Activated naive CD8-positive, alpha-beta T cell treated with anti-CD3 and anti-CD28 coated beads, Interleukin-2, amount 50 U/mL, for 24 hours (primary cell): Measurements from ENCODE around the gene TMEM250.

Experiments
- ATAC-seq: fragments of 150-1000 bp; cut with Tn5 transposase; one replicate; pipeline ENCODE4 v1.10.0; 2021
- DNase-seq: peaks from one replicate; pipeline ENCODE4 v3.0.0; 2021
- H3K27ac Mint-ChIP-seq: one replicate; pipeline ENCODE4 v1.8.0; 2021; ENCODE audit warnings: mild to moderate bottlenecking, mixed read lengths
- H3K27me3 Mint-ChIP-seq: one replicate; pipeline ENCODE4 v1.8.0; 2021; ENCODE audit warnings: mixed read lengths
- H3K36me3 Mint-ChIP-seq: one replicate; pipeline ENCODE4 v1.8.0; 2021; ENCODE audit warnings: low read depth, mixed read lengths
- H3K4me1 Mint-ChIP-seq: one replicate; pipeline ENCODE4 v1.8.0; 2021; ENCODE audit warnings: mixed read lengths
- H3K4me3 Mint-ChIP-seq: one replicate; pipeline ENCODE4 v1.8.0; 2021; ENCODE audit warnings: mild to moderate bottlenecking, moderate library complexity, mixed read lengths
- H3K9me3 Mint-ChIP-seq: one replicate; pipeline ENCODE4 v1.8.0; 2021; ENCODE audit warnings: mixed read lengths

The TMEM250 gene

GRCh38 chr9:136118320-136119060, at the start of gene TMEM250:
TSS of gene TMEM250 (minus strand) at chr9:136118875. CDS start at chr9:136116900, 1,975 bp downstream.
- Mint-ChIP-seq H3K4me1 (peaks cover 19% of the 10 kb centered on the region), H3K27me3 (no peaks in the 10 kb centered on the region), H3K27ac (peak within 1 kb of the TSS; percentile 94), H3K36me3 (peaks cover 6% of the 10 kb centered on the region), H3K4me3 (peak within 1 kb of the TSS; percentile 87), H3K9me3 (no peaks in the 10 kb centered on the region)
- ATAC-seq = peak; percentile 87
- peak; percentile 97 for DNase-seq

- Mint-ChIP-seq H3K4me3 (no peak overlapping the region), H3K36me3 (no peaks in the 10 kb centered on the region), H3K27ac (no peak overlapping the region), H3K9me3 (peaks cover 4% of the 10 kb centered on the region), H3K4me1 (no peaks in the 10 kb centered on the region), H3K27me3 (peaks cover 8% of the 10 kb centered on the region)
- ATAC-seq (no peak), DNase-seq (no peak)
Measured at GRCh38 chr9:136163248-136163850, 44.7 kb upstream of the TMEM250 start.

GRCh38 chr9:136160995-136161610, 42.4 kb upstream of the TMEM250 start:
- H3K27ac Mint-ChIP-seq = no peak overlapping the region

GRCh38 chr9:136160381-136160841, 41.7 kb upstream of the TMEM250 start:
- Mint-ChIP-seq H3K4me3 (no peak overlapping the region), H3K4me1 (no peaks in the 10 kb centered on the region), H3K27me3 (peaks cover 3% of the 10 kb centered on the region), H3K9me3 (peaks cover 4% of the 10 kb centered on the region), H3K27ac (no peak overlapping the region), H3K36me3 (no peaks in the 10 kb centered on the region)
- no peak for DNase-seq
- ATAC-seq = no peak

More at GRCh38 chr9:136160995-136161610, 42.4 kb upstream of the TMEM250 start:
- peaks cover 4% of the 10 kb centered on the region for H3K9me3 Mint-ChIP-seq
- DNase-seq (no peak), ATAC-seq (no peak)
- H3K27me3 Mint-ChIP-seq = peaks cover 3% of the 10 kb centered on the region
- no peaks in the 10 kb centered on the region for H3K4me1 Mint-ChIP-seq
- no peak overlapping the region for H3K4me3 Mint-ChIP-seq
- H3K36me3 Mint-ChIP-seq = no peaks in the 10 kb centered on the region

GRCh38 chr9:136159851-136160250, 41.2 kb upstream of the TMEM250 start:
- no peak overlapping the region for H3K4me3 Mint-ChIP-seq
- no peak for ATAC-seq
- no peaks in the 10 kb centered on the region for H3K36me3 Mint-ChIP-seq
- no peaks in the 10 kb centered on the region for H3K4me1 Mint-ChIP-seq
- peaks cover 3% of the 10 kb centered on the region for H3K27me3 Mint-ChIP-seq
- no peak for DNase-seq
- H3K9me3 Mint-ChIP-seq = peaks cover 4% of the 10 kb centered on the region
- no peak overlapping the region for H3K27ac Mint-ChIP-seq

- Mint-ChIP-seq H3K27ac (no peak overlapping the region), H3K4me3 (no peak overlapping the region), H3K36me3 (no peaks in the 10 kb centered on the region), H3K9me3 (no peaks in the 10 kb centered on the region), H3K27me3 (no peaks in the 10 kb centered on the region), H3K4me1 (no peaks in the 10 kb centered on the region)
- DNase-seq = no peak
- no peak for ATAC-seq
Measured at GRCh38 chr9:136157477-136158265, 39.0 kb upstream of the TMEM250 start.

GRCh38 chr9:136156209-136157120, 37.8 kb upstream of the TMEM250 start:
- no peaks in the 10 kb centered on the region for H3K27me3 Mint-ChIP-seq
- H3K36me3 Mint-ChIP-seq = no peaks in the 10 kb centered on the region
- DNase-seq (no peak), ATAC-seq (no peak)
- no peaks in the 10 kb centered on the region for H3K4me1 Mint-ChIP-seq
- H3K27ac Mint-ChIP-seq = no peak overlapping the region
- H3K9me3 Mint-ChIP-seq = no peaks in the 10 kb centered on the region
- H3K4me3 Mint-ChIP-seq = no peak overlapping the region

- DNase-seq (no peak), ATAC-seq (no peak)
- Mint-ChIP-seq H3K4me1 (no peaks in the 10 kb centered on the region), H3K27ac (no peak overlapping the region), H3K9me3 (no peaks in the 10 kb centered on the region), H3K4me3 (no peak overlapping the region), H3K36me3 (no peaks in the 10 kb centered on the region), H3K27me3 (no peaks in the 10 kb centered on the region)
Measured at GRCh38 chr9:136155576-136155975, 36.9 kb upstream of the TMEM250 start.

- DNase-seq (no peak), ATAC-seq (no peak)
- H3K9me3 Mint-ChIP-seq = no peaks in the 10 kb centered on the region
- no peaks in the 10 kb centered on the region for H3K27me3 Mint-ChIP-seq
- no peaks in the 10 kb centered on the region for H3K36me3 Mint-ChIP-seq
- no peak overlapping the region for H3K27ac Mint-ChIP-seq
- no peaks in the 10 kb centered on the region for H3K4me1 Mint-ChIP-seq
- no peak overlapping the region for H3K4me3 Mint-ChIP-seq
Measured at GRCh38 chr9:136154943-136155342, 36.3 kb upstream of the TMEM250 start.

GRCh38 chr9:136153381-136154065, 34.8 kb upstream of the TMEM250 start:
- Mint-ChIP-seq H3K27me3 (no peaks in the 10 kb centered on the region), H3K9me3 (no peaks in the 10 kb centered on the region), H3K4me1 (no peaks in the 10 kb centered on the region), H3K27ac (no peak overlapping the region), H3K36me3 (no peaks in the 10 kb centered on the region), H3K4me3 (no peak overlapping the region)
- ATAC-seq = no peak
- DNase-seq = no peak

GRCh38 chr9:136152931-136153330, 34.3 kb upstream of the TMEM250 start:
- no peak for ATAC-seq
- no peak for DNase-seq
- H3K27ac Mint-ChIP-seq = no peak overlapping the region
- H3K4me1 Mint-ChIP-seq = no peaks in the 10 kb centered on the region
- no peaks in the 10 kb centered on the region for H3K36me3 Mint-ChIP-seq
- no peaks in the 10 kb centered on the region for H3K27me3 Mint-ChIP-seq
- no peak overlapping the region for H3K4me3 Mint-ChIP-seq
- no peaks in the 10 kb centered on the region for H3K9me3 Mint-ChIP-seq

- Mint-ChIP-seq H3K9me3 (no peaks in the 10 kb centered on the region), H3K4me1 (no peaks in the 10 kb centered on the region), H3K36me3 (no peaks in the 10 kb centered on the region), H3K27ac (no peak overlapping the region), H3K27me3 (no peaks in the 10 kb centered on the region), H3K4me3 (no peak overlapping the region)
- DNase-seq (no peak), ATAC-seq (no peak)
Measured at GRCh38 chr9:136152543-136152866, 33.8 kb upstream of the TMEM250 start.

- DNase-seq (no peak), ATAC-seq (peak; percentile 7)
- no peak overlapping the region for H3K27ac Mint-ChIP-seq
- no peak overlapping the region for H3K4me3 Mint-ChIP-seq
- H3K27me3 Mint-ChIP-seq = no peaks in the 10 kb centered on the region
- no peaks in the 10 kb centered on the region for H3K4me1 Mint-ChIP-seq
- H3K36me3 Mint-ChIP-seq = no peaks in the 10 kb centered on the region
- H3K9me3 Mint-ChIP-seq = no peaks in the 10 kb centered on the region
Measured at GRCh38 chr9:136151848-136152542, 33.3 kb upstream of the TMEM250 start.
